OCI-LY3 (cell line): ENCODE results near the gene SYTL5.

Experiments used
- H2AFZ ChIP-seq: fragments of 200-600, 300-600 bp; shearing (Covaris generic); 2 replicates; pipeline ENCODE4 v1.6.0; 2014; ENCODE audit warnings: antibody characterized with exemption, low read depth, low read length
- H3K27ac ChIP-seq: fragments of 200-600, 300-600 bp; sonication (generic); 2 replicates; pipeline ENCODE4 v1.5.1; 2014; ENCODE audit warnings: mild to moderate bottlenecking, low read length, moderate library complexity, mixed read lengths
- H3K27me3 ChIP-seq: fragments of 200-600, 300-600 bp; sonication (generic); 2 replicates; pipeline ENCODE4 v1.6.1; 2014; ENCODE audit warnings: low read depth, low read length, mixed read lengths
- H3K36me3 ChIP-seq: fragments of 200-600, 300-600 bp; sonication (generic); replicated peaks from 2 replicates; pipeline ENCODE3; 2014; ENCODE audit warnings: low read depth, low read length, mixed read lengths
- H3K4me1 ChIP-seq: fragments of 300-600, 200-600 bp; sonication (generic); 2 replicates; pipeline ENCODE4 v1.6.1; 2014; ENCODE audit warnings: low read length, mixed read lengths
- H3K4me2 ChIP-seq: fragments of 200-600, 300-600 bp; sonication (generic); 2 replicates; pipeline ENCODE4 v1.6.1; 2014; ENCODE audit warnings: low read length, mixed read lengths
- H3K4me3 ChIP-seq: fragments of 300-600, 200-600 bp; sonication (generic); 2 replicates; pipeline ENCODE4 v1.5.1; 2014; ENCODE audit warnings: antibody characterized with exemption, mild to moderate bottlenecking, low read length, moderate library complexity
- H3K79me2 ChIP-seq: fragments of 300-600, 200-600 bp; shearing (Covaris generic); 2 replicates; pipeline ENCODE4 v1.6.1; 2014; ENCODE audit warnings: mild to moderate bottlenecking, low read length, mixed read lengths
- H3K9ac ChIP-seq: fragments of 300-600, 200-600 bp; shearing (Covaris generic); 2 replicates; pipeline ENCODE4 v1.6.0; 2014; ENCODE audit warnings: mild to moderate bottlenecking, low read length, moderate library complexity
- H3K9me3 ChIP-seq: fragments of 200-600, 300-600 bp; shearing (Covaris generic); 2 replicates; pipeline ENCODE4 v1.6.1; 2014; ENCODE audit warnings: low read length, mixed read lengths; ENCODE audit not compliant: insufficient read depth
- H4K20me1 ChIP-seq: fragments of 200-600, 300-600 bp; sonication (generic); 2 replicates; pipeline ENCODE4 v1.6.1; 2016; ENCODE audit warnings: low read length, mixed read lengths; ENCODE audit not compliant: insufficient read depth
- CTCF ChIP-seq: fragments of 200-600, 300-600 bp; sonication (generic); IDR thresholded peaks from 2 replicates; pipeline ENCODE4 v1.5.1; 2014; ENCODE audit warnings: antibody characterized with exemption, low read length, low read depth
- EZH2phosphoT487 ChIP-seq: fragments of 200-600 bp; shearing (Covaris generic); IDR thresholded peaks from 2 replicates; pipeline ENCODE4 v1.6.1; 2018; ENCODE audit warnings: antibody characterized with exemption, mixed run types, low read depth

The SYTL5 gene

GRCh38 chrX:38102875-38103274 lies 96.5 kb downstream of the SYTL5 start:
- H3K36me3 ChIP-seq = no peaks in the 10 kb centered on the region
- H3K79me2 ChIP-seq = no peaks in the 10 kb centered on the region
- H3K27ac ChIP-seq = no peak overlapping the region
- no peak overlapping the region for H3K4me3 ChIP-seq
- TF ChIP-seq CTCF (no peak), EZH2phosphoT487 (no peak)
- H3K9ac ChIP-seq = no peak overlapping the region
- no peaks in the 10 kb centered on the region for H3K9me3 ChIP-seq
- H2AFZ ChIP-seq = no peak overlapping the region
- no peaks in the 10 kb centered on the region for H3K4me1 ChIP-seq
- H3K4me2 ChIP-seq = no peak overlapping the region
- no peaks in the 10 kb centered on the region for H4K20me1 ChIP-seq
- H3K27me3 ChIP-seq = no peaks in the 10 kb centered on the region

GRCh38 chrX:38103857-38104812 lies 97.8 kb downstream of the SYTL5 start:
- no peaks in the 10 kb centered on the region for H3K4me1 ChIP-seq
- H4K20me1 ChIP-seq = no peaks in the 10 kb centered on the region
- H3K9ac ChIP-seq = no peak overlapping the region
- H3K9me3 ChIP-seq = no peaks in the 10 kb centered on the region
- no peak overlapping the region for H3K4me3 ChIP-seq
- H3K36me3 ChIP-seq = no peaks in the 10 kb centered on the region
- no peaks in the 10 kb centered on the region for H3K27me3 ChIP-seq
- H3K79me2 ChIP-seq = no peaks in the 10 kb centered on the region
- no peak overlapping the region for H3K4me2 ChIP-seq
- H2AFZ ChIP-seq = no peak overlapping the region
- no peak overlapping the region for H3K27ac ChIP-seq
- TF ChIP-seq CTCF (no peak), EZH2phosphoT487 (no peak)

GRCh38 chrX:38105216-38105725 lies 98.9 kb downstream of the SYTL5 start:
- no peaks in the 10 kb centered on the region for H3K9me3 ChIP-seq
- no peak overlapping the region for H3K27ac ChIP-seq
- H4K20me1 ChIP-seq = no peaks in the 10 kb centered on the region
- TF ChIP-seq EZH2phosphoT487 = no peak
- no peak for TF ChIP-seq CTCF
- H3K9ac ChIP-seq = no peak overlapping the region
- H3K79me2 ChIP-seq = no peaks in the 10 kb centered on the region
- no peak overlapping the region for H3K4me3 ChIP-seq
- no peaks in the 10 kb centered on the region for H3K4me1 ChIP-seq
- no peak overlapping the region for H2AFZ ChIP-seq
- H3K27me3 ChIP-seq = no peaks in the 10 kb centered on the region
- H3K4me2 ChIP-seq = no peak overlapping the region
- no peaks in the 10 kb centered on the region for H3K36me3 ChIP-seq

GRCh38 chrX:38106991-38107655 lies 100.8 kb downstream of the SYTL5 start:
- H3K9me3 ChIP-seq = no peaks in the 10 kb centered on the region
- no peak overlapping the region for H3K9ac ChIP-seq
- no peaks in the 10 kb centered on the region for H3K79me2 ChIP-seq
- no peak overlapping the region for H3K4me3 ChIP-seq
- no peak overlapping the region for H2AFZ ChIP-seq
- no peak overlapping the region for H3K27ac ChIP-seq
- H3K36me3 ChIP-seq = no peaks in the 10 kb centered on the region
- no peaks in the 10 kb centered on the region for H3K27me3 ChIP-seq
- no peak overlapping the region for H3K4me2 ChIP-seq
- no peaks in the 10 kb centered on the region for H4K20me1 ChIP-seq
- TF ChIP-seq EZH2phosphoT487 = no peak
- TF ChIP-seq CTCF = no peak
- H3K4me1 ChIP-seq = no peaks in the 10 kb centered on the region
